Esophagus squamous epithelium (tissue), 5 donors: ENCODE measurements around the gene SMPX. TPM values are rescaled to one million over a fixed set of nuclear protein-coding genes. Genes with fewer than 3 reads are reported as not detected.

Experiments used
- DNase-seq: peaks from one replicate; lab custom pipeline; 2025; lab: John Stamatoyannopoulos, UW
- H3K27ac ChIP-seq, 4 donors: fragments of 200-600 bp; sonication (generic); one replicate each; pipeline ENCODE4 v1.5.1; 2016 to 2019; ENCODE audit warnings: mild to moderate bottlenecking in 1 of 4
- H3K27me3 ChIP-seq, 4 donors: fragments of 200-600 bp; sonication (generic); 1 replicate in 3 of 4; 2 replicates in 1 of 4; pipeline versions ENCODE4 v1.5.1 to v1.6.0; 2017 to 2021; ENCODE audit warnings: antibody characterized with exemption in 1 of 4
- H3K36me3 ChIP-seq, 3 donors: fragments of 200-600 bp; sonication (generic); one replicate each; pipeline ENCODE4 v1.5.1; 2016 to 2019
- H3K4me1 ChIP-seq, 3 donors: fragments of 200-600 bp; sonication (generic); one replicate each; pipeline ENCODE4 v1.5.1; 2017 to 2019
- H3K4me3 ChIP-seq, 4 donors: fragments of 200-600 bp; sonication (generic); 1 replicate in 3 of 4; 2 replicates in 1 of 4; pipeline ENCODE4 v1.5.1; 2016 to 2019; ENCODE audit warnings: mild to moderate bottlenecking in 2 of 4, moderate library complexity in 1 of 4
- H3K9me3 ChIP-seq, 3 donors: fragments of 200-600 bp; sonication (generic); one replicate each; pipeline ENCODE4 v1.5.1; 2016 to 2019
- POLR2A ChIP-seq, 4 donors: fragments of 450-650 bp; IDR thresholded peaks; one replicate each; pipeline ENCODE4 v1.6.1; 2017; ENCODE audit warnings: antibody characterized with exemption in 4 of 4, mild to moderate bottlenecking in 4 of 4, moderate library complexity in 3 of 4
- WGBS, 2 donors: methylation state at CpG; one replicate each; pipeline ENCODE4 v1.1.5; 2018; 5-methylcytosine and 5-hydroxymethylcytosine counted together
- intact Hi-C: fragments of 100-400 bp; cut with DNase I; formaldehyde crosslinking; loops from one replicate; pipeline ENCODE4 v1.15.0; 2022
- total RNA-seq, 4 donors: library from RNA; depleted of rRNA; stranded (reverse); fragments of >200 nt; gene quantifications; one replicate each; pipeline ENCODE4 v1.1.0, GENCODE V29; 2016
- TF ChIP-seq, protein P1 (sequence below), 6 experiments: fragments of 450-650 bp in 4 of 6; fragments of 200-600 bp in 2 of 6; sonication (generic) in 2 of 6; IDR thresholded peaks; one replicate each; pipeline ENCODE4 v1.5.1; 2016 to 2019; ENCODE audit warnings: antibody characterized with exemption in 6 of 6, mild to moderate bottlenecking in 4 of 6, moderate library complexity in 4 of 6
- donor health status: DM: yes; HTN: yes; CAD: no.

SMPX gene
- total RNA-seq, 4 donors from 2014 or later: not detected

DNA sequence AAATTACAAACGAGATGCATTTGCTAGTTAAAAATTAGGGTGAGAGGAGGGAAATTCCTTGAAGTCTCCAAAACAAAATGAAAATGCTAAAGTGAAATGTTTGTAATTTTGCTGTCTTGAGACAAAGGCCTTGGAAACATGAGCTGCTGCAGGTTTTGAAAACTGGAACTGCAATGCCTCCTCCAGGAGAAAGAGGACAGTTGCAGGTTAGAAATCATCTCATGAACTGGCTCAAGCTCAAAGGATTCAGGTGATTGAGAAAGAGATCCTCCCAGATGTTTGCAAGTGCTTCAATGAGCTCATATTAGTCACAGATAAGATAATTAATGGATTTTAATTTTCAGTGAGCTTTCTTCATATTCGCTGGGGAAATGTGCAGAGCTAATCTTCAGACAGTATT, 32.4 kb downstream of the SMPX start:
- intact Hi-C loops: no loop called here

GRCh38 chrX:21723814-21724213, 34.1 kb downstream of the SMPX start:
- Histone ChIP-seq H3K4me3 (no peak overlapping the region), H3K4me1 (no peaks in the 10 kb centered on the region), H3K36me3 (no peaks in the 10 kb centered on the region), H3K27me3 (no peaks in the 10 kb centered on the region), H3K9me3 (no peaks in the 10 kb centered on the region), H3K27ac (no peak overlapping the region)
- no peak for DNase-seq
- TF ChIP-seq, protein P1, sequence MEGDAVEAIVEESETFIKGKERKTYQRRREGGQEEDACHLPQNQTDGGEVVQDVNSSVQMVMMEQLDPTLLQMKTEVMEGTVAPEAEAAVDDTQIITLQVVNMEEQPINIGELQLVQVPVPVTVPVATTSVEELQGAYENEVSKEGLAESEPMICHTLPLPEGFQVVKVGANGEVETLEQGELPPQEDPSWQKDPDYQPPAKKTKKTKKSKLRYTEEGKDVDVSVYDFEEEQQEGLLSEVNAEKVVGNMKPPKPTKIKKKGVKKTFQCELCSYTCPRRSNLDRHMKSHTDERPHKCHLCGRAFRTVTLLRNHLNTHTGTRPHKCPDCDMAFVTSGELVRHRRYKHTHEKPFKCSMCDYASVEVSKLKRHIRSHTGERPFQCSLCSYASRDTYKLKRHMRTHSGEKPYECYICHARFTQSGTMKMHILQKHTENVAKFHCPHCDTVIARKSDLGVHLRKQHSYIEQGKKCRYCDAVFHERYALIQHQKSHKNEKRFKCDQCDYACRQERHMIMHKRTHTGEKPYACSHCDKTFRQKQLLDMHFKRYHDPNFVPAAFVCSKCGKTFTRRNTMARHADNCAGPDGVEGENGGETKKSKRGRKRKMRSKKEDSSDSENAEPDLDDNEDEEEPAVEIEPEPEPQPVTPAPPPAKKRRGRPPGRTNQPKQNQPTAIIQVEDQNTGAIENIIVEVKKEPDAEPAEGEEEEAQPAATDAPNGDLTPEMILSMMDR (IDR thresholded peaks at IDR 0.05): no peak
- TF ChIP-seq POLR2A (IDR thresholded peaks at IDR 0.05): no peak
- WGBS, 2 donors: 66 to 83% methylated on average over 2 to 4 of the region's 4 CpGs
- intact Hi-C loops: no loop called here

More for the DNA sequence above, 32.4 kb downstream of the SMPX start:
- Histone ChIP-seq H3K36me3 (no peaks in the 10 kb centered on the region), H3K27me3 (no peaks in the 10 kb centered on the region), H3K4me3 (no peak overlapping the region), H3K27ac (no peak overlapping the region), H3K9me3 (no peaks in the 10 kb centered on the region), H3K4me1 (no peaks in the 10 kb centered on the region)
- WGBS, 2 donors: 12 to 22% methylated on average over 2 of the region's 2 CpGs
- TF ChIP-seq POLR2A (IDR thresholded peaks at IDR 0.05): no peak
- TF ChIP-seq, protein P1 (IDR thresholded peaks at IDR 0.05): peak in 1 of 6 experiments; percentile 16
- no peak for DNase-seq

- no peaks in the 10 kb centered on the region for H3K36me3 ChIP-seq
- H3K27me3 ChIP-seq: no peaks in the 10 kb centered on the region
- H3K9me3 ChIP-seq: no peaks in the 10 kb centered on the region
- no peaks in the 10 kb centered on the region for H3K4me1 ChIP-seq
- intact Hi-C loops: no loop called here
- no peak overlapping the region for H3K27ac ChIP-seq
- no peak overlapping the region for H3K4me3 ChIP-seq
- TF ChIP-seq, protein P1 (IDR thresholded peaks at IDR 0.05): no peak
- no peak for TF ChIP-seq POLR2A (IDR thresholded peaks at IDR 0.05)
- no peak for DNase-seq
Observed at GRCh38 chrX:21723084-21723483, 34.8 kb downstream of the SMPX start.

DNA sequence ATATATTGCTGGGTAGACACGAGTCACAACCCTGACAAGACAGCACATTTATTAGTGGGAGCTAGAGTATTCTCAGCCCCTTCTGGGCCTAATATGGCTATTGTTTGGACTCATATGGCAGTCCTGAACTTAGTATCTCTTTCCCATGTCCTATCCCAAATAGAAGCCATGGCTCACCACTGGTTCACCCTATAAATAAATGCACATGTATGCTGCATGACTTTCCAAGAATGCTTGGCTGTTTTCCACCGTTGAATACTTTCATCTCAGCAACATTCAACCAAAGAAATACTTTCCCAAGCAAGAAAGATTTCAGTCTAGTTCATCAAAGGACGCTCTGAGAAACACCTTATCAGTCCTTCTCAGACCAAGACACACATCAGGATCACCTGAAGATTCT, 36.7 kb downstream of the SMPX start:
- Histone ChIP-seq H3K9me3 (no peaks in the 10 kb centered on the region), H3K36me3 (no peaks in the 10 kb centered on the region), H3K4me3 (no peak overlapping the region), H3K27me3 (no peaks in the 10 kb centered on the region), H3K27ac (no peak overlapping the region), H3K4me1 (no peaks in the 10 kb centered on the region)
- DNase-seq: no peak
- intact Hi-C loops: no loop called here
- 45 to 74% methylated on average over 3 of the region's 3 CpGs for WGBS, 2 donors
- TF ChIP-seq, protein P1 (IDR thresholded peaks at IDR 0.05): no peak
- no peak for TF ChIP-seq POLR2A (IDR thresholded peaks at IDR 0.05)

DNA sequence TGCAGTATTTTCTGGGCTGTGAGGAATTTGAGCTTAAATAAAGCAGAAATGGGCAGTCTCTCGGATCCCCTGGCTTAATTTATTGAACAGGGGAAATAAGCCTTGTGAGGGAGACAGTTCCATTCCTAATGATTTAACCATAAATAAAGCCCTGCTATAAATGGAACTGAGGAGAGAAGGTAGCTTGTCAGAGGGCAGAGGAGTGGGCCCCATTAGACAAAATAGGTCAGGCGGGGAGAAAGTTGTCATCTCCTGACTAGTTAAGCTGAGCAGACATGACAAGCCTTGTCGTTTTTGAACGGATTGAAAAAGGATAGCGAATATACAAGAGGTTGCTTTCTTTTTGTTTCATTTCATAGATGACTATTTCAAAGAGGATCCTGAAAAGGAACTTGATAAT, 39.3 kb downstream of the SMPX start:
- 79 to 82% methylated on average over 5 of the region's 5 CpGs for WGBS, 2 donors
- H3K9me3 ChIP-seq: no peaks in the 10 kb centered on the region
- intact Hi-C loops: no loop called here
- no peak overlapping the region for H3K27ac ChIP-seq
- no peak for DNase-seq
- H3K36me3 ChIP-seq: no peaks in the 10 kb centered on the region
- H3K4me3 ChIP-seq: no peak overlapping the region
- no peaks in the 10 kb centered on the region for H3K27me3 ChIP-seq
- TF ChIP-seq, protein P1 (IDR thresholded peaks at IDR 0.05): no peak
- no peak for TF ChIP-seq POLR2A (IDR thresholded peaks at IDR 0.05)
- H3K4me1 ChIP-seq: no peaks in the 10 kb centered on the region
